ENCODE results near the gene SOX6. TPM values are rescaled to one million over a fixed set of nuclear protein-coding genes. Genes with fewer than 3 reads are reported as not detected.
"Not testable (repeated sequence)": the region's sequence is repeated elsewhere in the genome, so short reads cannot be mapped to it uniquely, and the experiment has no call there.

Gene SOX6
- total and polyA plus RNA-seq, 8 donors = 5.1 to 23.0 (median 18.7) TPM

DNA sequence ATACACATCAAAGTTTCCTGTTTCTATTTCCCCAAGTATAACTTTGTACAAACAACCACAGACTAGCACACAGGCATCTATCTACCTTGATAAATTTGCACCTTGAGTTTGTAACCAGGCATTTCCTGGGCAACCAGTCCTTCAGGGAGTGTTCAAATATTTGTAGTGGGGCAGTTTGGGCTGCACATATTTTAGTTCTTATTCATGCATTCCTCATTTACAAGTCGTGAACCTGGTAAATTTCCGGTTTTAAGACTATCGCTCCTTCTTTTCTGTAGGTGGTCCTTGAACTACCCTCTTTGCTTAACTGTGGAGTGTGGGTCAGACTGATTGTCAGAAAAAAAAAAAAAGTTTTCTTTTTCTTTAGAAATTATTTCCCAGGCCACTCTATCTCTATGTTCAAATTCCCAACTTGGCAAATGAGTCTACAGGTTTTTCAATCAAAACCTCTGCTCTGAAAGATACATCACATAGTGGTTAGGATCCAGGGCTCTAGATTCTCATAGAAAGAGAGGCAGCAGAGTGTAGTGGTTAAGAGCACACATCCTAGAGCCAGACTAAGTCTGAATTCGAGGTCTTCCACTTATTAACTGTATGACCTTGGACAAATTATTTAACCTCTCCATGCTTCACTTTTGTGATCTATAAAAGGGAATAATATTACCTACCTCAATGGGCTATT is 201.5 kb downstream of the SOX6 start:
- Histone ChIP-seq H3K27me3 (no peaks in the 10 kb centered on the region), H3K36me3 (no peaks in the 10 kb centered on the region), H3K4me3 (no peak overlapping the region), H3K4me1 (peaks cover 24 to 45% (median 27%) of the 10 kb centered on the region in 3 donors), H3K27ac (peak overlapping the region; percentile 35 to 66 (median 54)), H3K9me3 (no peaks in the 10 kb centered on the region)
- 16% methylated on average over 4 of the region's 4 CpGs for WGBS, 2 donors
- ATAC-seq (peak; percentile 90 to 95 (median 93)), FAIRE-seq (no peak), DNase-seq (peak in 3 of 6 donors; percentile 27 to 53 (median 50))
- TF ChIP-seq, protein P1, sequence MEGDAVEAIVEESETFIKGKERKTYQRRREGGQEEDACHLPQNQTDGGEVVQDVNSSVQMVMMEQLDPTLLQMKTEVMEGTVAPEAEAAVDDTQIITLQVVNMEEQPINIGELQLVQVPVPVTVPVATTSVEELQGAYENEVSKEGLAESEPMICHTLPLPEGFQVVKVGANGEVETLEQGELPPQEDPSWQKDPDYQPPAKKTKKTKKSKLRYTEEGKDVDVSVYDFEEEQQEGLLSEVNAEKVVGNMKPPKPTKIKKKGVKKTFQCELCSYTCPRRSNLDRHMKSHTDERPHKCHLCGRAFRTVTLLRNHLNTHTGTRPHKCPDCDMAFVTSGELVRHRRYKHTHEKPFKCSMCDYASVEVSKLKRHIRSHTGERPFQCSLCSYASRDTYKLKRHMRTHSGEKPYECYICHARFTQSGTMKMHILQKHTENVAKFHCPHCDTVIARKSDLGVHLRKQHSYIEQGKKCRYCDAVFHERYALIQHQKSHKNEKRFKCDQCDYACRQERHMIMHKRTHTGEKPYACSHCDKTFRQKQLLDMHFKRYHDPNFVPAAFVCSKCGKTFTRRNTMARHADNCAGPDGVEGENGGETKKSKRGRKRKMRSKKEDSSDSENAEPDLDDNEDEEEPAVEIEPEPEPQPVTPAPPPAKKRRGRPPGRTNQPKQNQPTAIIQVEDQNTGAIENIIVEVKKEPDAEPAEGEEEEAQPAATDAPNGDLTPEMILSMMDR (IDR thresholded peaks at IDR 0.05) = no peak
- intact Hi-C loops (cut with DNase I) = no loop called here

DNA sequence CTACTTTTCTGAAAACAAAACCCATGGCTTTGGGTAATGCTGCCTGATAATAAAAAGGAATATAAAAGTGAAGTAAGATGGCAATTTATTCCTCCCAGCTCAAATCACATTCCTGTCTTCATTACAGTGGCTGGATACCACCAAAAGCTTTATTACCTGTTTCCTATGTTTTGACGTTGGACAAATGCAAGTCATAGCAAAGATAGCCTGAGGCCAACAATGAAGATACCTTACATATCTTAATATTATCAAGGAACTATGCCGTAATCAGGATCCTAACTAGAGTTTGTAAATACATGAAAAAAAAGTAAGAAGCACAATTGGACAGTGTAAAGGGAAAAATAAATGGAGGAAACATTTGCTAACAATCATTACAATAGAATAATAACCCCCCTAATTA is 202.4 kb downstream of the SOX6 start:
- no peak for DNase-seq
- H3K4me1 ChIP-seq = peaks cover 33 to 54% (median 36%) of the 10 kb centered on the region in 3 donors
- ATAC-seq = no peak
- intact Hi-C loops (cut with DNase I) = no loop called here
- 25 to 33% methylated on average over 2 of the region's 2 CpGs for WGBS, 2 donors
- no peak overlapping the region for H3K4me3 ChIP-seq
- H3K27me3 ChIP-seq = no peaks in the 10 kb centered on the region
- no peaks in the 10 kb centered on the region for H3K9me3 ChIP-seq
- no peaks in the 10 kb centered on the region for H3K36me3 ChIP-seq
- FAIRE-seq = no peak
- peak overlapping the region; percentile 35 to 66 (median 54) for H3K27ac ChIP-seq
- TF ChIP-seq, protein P1 (IDR thresholded peaks at IDR 0.05) = no peak

DNA sequence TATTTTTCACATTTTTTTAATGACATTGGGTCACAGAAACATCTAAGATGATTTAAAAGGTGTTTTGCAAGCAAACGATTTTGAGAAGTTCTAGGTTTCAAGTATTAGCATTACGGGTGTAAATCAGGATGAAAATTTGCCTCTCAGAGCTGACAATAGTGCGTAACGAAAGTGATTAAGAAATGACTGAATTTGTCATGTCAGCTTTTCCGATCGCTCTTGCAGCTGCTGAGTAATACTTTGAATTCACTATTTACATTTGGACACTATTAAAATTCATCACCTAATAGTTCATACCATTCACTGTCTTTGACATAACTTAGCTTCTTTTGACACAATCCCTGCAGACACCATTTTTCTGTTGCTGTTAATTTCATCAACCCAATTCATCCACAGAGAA is 205.2 kb downstream of the SOX6 start:
- DNase-seq (no peak), ATAC-seq (no peak), FAIRE-seq (no peak)
- no peak overlapping the region for H3K4me3 ChIP-seq
- TF ChIP-seq, protein P1 (IDR thresholded peaks at IDR 0.05) = no peak
- no peaks in the 10 kb centered on the region for H3K36me3 ChIP-seq
- no peak overlapping the region for H3K27ac ChIP-seq
- H3K27me3 ChIP-seq = no peaks in the 10 kb centered on the region
- H3K4me1 ChIP-seq = peaks cover 33 to 70% (median 41%) of the 10 kb centered on the region in 3 donors
- intact Hi-C loops (cut with DNase I) = no loop called here
- 78 to 85% methylated on average over 6 of the region's 6 CpGs for WGBS, 2 donors
- no peaks in the 10 kb centered on the region for H3K9me3 ChIP-seq

DNA sequence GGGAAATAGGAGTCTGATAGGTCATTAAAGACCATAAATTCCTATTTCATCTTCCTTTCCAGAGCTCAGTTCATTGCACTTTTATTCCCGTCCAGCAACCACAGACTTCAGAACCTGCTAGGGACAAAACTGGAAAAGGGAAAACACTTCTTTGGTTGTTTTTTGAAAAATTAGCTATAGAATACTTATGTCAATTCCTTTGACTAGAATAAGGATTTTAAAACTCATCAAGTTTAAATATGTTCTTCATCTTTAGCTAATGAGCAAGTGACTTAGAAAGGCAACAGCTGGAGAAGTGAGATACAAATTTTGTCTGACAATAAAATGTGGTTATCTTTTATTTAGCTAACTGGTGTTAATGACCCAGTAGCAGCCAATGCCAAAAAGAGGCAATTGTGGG is 206.9 kb downstream of the SOX6 start:
- no peaks in the 10 kb centered on the region for H3K9me3 ChIP-seq
- peaks cover 27 to 58% (median 34%) of the 10 kb centered on the region in 3 donors for H3K4me1 ChIP-seq
- no peak overlapping the region for H3K4me3 ChIP-seq
- H3K36me3 ChIP-seq = no peaks in the 10 kb centered on the region
- 60 to 69% methylated on average over 1 of the region's 1 CpG for WGBS, 2 donors
- H3K27me3 ChIP-seq = no peaks in the 10 kb centered on the region
- intact Hi-C loops (cut with DNase I) = no loop called here
- FAIRE-seq = no peak
- ATAC-seq = peak in 2 of 4 donors; percentile 15 to 21
- TF ChIP-seq, protein P1 (IDR thresholded peaks at IDR 0.05) = no peak
- peak overlapping the region in 1 of 4 donors; percentile 20 for H3K27ac ChIP-seq
- DNase-seq = no peak

DNA sequence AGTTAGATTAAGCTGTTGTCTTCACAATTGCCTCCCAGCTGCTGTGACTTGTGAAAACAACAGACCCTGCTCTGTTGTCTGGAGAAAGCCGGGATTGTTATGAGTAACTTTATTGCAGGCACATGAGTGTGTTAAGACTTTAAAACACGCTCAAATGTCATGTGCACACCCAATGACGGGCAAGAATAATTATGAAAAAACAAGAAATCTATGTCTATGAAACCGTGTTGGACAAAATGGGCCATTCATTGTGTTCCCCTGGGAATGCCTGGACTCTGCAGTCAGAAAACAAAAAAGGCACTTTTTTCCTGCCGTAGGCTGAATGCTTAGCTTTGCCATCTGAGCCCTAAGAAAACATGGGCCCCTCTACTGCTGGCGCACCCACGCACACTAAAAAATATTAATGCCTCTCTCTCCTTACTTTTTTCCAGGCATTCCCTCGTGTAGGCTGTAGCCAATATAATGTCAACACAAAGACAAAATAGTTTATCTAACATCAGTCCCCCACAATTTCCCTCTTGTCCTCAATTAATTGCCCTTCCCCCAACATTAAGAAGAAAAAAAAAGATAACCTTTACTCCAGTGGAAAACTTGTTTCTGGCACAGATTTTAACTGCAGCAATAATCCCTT is 207.9 kb downstream of the SOX6 start:
- Histone ChIP-seq H3K27me3 (no peaks in the 10 kb centered on the region), H3K9me3 (no peaks in the 10 kb centered on the region), H3K4me3 (no peak overlapping the region), H3K27ac (peak overlapping the region in 3 of 4 donors; percentile 20 to 34 (median 29)), H3K4me1 (peaks cover 16 to 47% (median 27%) of the 10 kb centered on the region in 3 donors), H3K36me3 (no peaks in the 10 kb centered on the region)
- FAIRE-seq = no peak
- DNase-seq = no peak
- TF ChIP-seq, protein P1 (IDR thresholded peaks at IDR 0.05) = no peak
- intact Hi-C loops (cut with DNase I) = no loop called here
- ATAC-seq = peak in 3 of 4 donors; percentile 21 to 29 (median 27)
- 58 to 59% methylated on average over 8 of the region's 8 CpGs for WGBS, 2 donors

DNA sequence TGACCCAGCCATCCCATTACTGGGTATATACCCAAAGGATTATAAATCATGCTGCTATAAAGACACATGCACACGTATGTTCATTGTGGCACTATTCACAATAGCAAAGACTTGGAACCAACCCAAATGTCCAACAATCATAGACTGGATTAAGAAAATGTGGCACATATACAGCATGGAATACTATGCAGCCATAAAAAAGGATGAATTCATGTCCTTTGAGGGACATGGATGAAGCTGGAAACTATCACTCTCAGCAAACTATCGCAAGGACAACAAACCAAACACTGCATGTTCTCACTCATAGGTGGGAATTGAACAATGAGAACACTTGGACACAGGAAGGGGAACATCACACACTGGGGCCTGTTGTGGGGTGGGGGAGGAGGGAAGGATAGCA is 209.4 kb downstream of the SOX6 start:
- H3K4me1 ChIP-seq = peaks cover 11 to 40% (median 22%) of the 10 kb centered on the region in 3 donors
- H3K36me3 ChIP-seq; H3K27me3 ChIP-seq; H3K9me3 ChIP-seq; FAIRE-seq; intact Hi-C loops (cut with DNase I); H3K27ac ChIP-seq; H3K4me3 ChIP-seq; ATAC-seq; DNase-seq: not testable (repeated sequence)
- WGBS, 2 donors = 100% methylated on average over 1 to 2 of the region's 2 CpGs

DNA sequence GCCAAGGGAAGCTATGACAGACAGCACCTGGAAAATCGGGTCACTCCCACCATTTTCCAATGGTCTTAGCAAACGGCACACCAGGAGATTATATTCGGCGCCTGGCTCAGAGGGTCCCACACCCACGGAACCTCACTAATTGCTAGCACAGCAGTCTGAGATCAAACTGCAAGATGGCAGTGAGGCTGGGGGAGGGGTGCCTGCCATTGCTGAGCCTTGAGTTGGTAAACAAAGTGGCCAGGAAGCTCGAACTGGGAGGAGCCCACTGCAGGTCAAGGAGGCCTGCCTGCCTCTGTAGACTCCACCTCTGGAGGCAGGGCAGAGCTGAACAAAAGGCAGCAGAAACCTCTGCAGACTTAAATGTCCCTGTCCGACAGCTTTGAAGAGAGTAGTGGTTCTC is 214.7 kb downstream of the SOX6 start:
- H3K27me3 ChIP-seq; intact Hi-C loops (cut with DNase I); H3K4me3 ChIP-seq; FAIRE-seq; H3K27ac ChIP-seq; ATAC-seq; H3K4me1 ChIP-seq; H3K36me3 ChIP-seq; H3K9me3 ChIP-seq: not testable (repeated sequence)
- WGBS, 2 donors = 86 to 93% methylated on average over 7 of the region's 7 CpGs
- DNase-seq = peak in 1 of 6 donors; percentile 12

All from pancreas (tissue), 10 donors.